ENCODE data around the gene COL8A1.

COL8A1 gene

GRCh38 chr3:99843590-99844258 lies 205.3 kb downstream of the COL8A1 start:
- no peak for DNase-seq (ENCODE audit: low read depth in 2 of 2)

- DNase-seq (ENCODE audit: low read depth in 2 of 2) = no peak
Observed at GRCh38 chr3:99845331-99845730, 206.9 kb downstream of the COL8A1 start.

GRCh38 chr3:99845999-99846398 lies 207.6 kb downstream of the COL8A1 start:
- no peak for DNase-seq (ENCODE audit: low read depth in 2 of 2)

GRCh38 chr3:99846477-99847160 lies 208.2 kb downstream of the COL8A1 start:
- DNase-seq (ENCODE audit: low read depth in 2 of 2) = no peak

GRCh38 chr3:99848433-99848832 lies 210.0 kb downstream of the COL8A1 start:
- DNase-seq (ENCODE audit: low read depth in 2 of 2) = no peak
